GM19455 (cell line): ENCODE measurements around the gene POLR2A.
"Not testable (repeated sequence)": the region's sequence is repeated elsewhere in the genome, so short reads cannot be mapped to it uniquely, and the experiment has no call there.

Experiments used
- ATAC-seq: cut with Tn5 transposase; IDR thresholded peaks from one replicate; pipeline ENCODE4 v1.9.1; 2021; ENCODE audit not compliant: unreplicated experiment

Gene POLR2A

DNA sequence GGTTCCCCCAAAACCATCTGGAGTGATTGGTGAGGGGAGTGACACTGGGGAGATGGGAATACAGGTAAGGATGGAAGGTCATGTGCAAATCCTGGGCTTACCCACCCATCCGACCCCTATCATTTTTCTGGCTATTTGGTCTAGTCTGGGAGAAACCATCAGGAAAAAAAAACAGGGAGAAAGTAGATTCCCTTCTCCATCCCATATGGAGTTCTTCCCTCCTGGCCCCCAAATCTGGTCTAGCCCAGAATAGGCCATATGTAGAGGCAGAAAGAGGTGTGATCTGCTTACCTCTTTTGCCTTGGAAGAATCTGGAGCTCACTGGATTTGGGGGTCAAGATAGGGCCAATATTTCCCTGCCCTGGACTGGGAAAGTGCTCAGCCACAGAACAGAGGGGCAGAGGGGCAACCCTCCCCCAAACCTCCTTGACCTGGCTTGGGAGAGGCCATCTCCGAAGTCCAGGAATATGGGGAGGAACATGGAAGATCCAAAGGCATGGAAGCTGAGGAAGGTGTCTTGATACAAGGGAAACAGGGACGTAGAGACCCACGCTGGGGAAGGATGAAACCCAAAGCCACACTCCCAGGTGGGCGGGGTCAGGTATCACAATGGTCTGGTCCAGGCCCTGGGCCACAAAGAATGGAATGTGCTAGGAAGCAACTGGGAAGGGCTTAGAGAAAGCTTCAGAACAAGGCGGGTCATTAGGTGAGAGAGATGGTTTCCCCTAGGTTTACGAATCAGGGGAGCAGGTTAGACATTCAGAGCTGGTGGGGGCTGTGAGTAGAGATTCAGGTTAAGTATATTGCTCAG lies 23.1 kb upstream of the POLR2A start:
- ATAC-seq, result no peak

DNA sequence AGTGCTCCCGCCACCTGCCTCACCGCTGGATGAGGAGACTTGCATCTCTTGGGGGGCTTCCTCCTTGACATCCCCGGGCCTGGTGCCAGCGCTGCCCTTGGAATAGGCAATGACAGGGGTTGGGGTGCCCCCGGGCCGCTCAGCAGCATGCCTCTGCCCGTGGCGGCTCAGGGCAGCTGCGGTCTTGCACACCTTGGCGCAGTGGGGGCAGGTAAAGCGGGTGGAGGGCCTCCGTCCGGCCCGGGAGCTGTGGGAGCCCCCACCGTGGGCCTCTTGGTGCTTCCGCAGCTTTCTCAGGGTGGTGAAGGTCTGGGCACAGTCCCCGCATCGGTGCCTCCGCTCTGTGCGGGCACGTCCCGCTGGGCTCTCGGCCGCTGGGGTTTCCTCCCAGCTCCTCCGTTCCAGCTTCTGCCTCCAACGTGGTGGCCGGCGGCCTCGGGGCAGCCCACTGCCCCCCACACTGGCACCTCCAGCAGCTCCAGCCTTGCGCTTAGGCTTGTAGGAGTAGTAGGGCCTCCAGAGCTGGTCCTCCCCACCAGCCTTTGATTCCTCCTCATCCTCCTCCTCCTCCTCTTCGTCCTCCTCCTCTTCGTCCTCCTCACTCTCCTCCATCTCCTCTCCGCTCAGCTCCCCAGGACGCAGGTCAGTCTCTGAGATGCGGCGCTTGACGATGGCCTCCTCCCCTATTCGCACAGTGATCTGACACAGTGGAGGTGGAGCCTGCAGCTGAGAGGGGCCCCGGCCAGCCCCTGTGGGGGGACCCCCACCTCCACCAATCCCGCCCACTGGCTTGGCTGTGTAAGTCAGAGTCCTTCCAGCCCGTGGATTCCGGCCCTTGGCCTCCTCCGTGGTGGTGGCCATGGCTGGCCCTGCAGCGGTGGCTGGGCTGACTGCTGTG lies 21.4 kb upstream of the POLR2A start:
- no peak for ATAC-seq

DNA sequence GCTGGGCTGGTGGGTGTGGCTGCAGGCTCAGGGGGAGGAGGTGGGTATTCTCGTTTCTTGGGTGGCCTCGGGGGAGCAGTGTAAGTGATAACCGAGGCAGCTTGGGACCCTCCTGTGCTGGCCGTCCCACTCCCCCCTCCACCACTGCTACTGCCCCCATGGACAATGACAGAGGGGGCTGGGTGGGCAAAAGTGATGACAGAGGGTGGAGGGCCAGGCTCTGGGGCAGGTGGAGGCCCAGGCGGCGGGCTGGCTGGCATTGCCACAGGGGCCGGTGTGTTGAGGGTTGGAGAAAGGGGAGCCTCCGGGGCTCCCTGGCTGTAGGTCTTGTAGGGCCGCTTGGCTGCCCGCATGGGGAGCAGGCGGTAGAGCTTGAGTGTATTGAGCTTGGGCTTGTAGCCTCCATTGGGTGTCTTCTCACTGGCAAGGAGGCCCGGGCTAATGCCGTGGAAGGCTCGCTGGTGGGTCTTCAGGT lies 20.8 kb upstream of the POLR2A start:
- no peak for ATAC-seq

DNA sequence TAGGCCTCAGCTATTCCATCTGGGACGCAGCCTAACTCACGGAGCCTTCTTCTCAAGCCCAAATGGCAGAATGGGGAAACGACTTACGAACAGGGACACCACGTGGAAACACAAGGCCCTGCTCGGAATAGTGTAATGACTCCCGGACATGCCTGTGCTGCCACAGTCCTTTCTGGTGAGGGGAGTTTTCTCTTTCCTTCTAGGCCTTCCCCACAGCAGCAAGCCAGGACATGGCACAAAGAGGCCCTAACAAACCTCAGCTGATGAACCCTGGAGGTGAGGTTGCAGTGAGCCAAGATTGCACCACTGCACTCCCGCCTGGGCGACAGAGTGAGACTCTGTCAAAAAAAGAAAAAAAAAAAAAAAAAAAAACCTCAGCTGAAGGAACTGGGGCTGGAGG lies 20.1 kb upstream of the POLR2A start:
- no peak for ATAC-seq

DNA sequence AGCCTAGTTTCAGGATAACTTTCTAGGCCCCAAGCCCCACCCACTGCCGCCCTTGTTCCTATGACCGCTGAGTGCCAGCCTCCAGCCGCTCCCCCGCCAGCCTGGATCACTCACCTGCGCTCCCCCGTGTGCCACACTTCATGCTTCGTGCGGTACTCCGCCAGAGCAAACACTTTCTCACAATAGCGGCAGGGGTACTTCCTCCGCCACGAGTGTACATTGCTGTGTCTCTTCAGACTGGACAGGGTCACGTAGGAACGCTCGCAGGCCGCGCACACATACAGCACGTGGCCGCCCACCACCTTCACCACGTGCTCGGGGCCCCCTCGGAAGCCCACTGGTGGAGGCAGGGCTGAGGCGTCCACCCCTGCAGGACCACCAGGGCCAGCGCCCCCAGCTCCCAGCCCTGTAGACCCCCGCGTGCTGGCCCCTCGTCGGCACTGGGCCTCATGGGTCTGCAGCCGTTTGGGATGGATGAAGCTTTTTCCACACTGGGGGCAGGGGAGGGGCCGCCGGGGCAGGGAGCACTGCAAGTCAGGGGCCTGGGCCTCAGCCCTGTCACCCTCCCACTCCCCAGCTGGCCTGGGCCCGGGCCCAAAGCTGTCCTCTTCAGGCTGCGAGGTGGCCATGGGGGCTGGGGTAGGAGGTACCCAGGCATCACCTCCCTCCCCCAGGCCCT lies 18.4 kb upstream of the POLR2A start:
- no peak for ATAC-seq

DNA sequence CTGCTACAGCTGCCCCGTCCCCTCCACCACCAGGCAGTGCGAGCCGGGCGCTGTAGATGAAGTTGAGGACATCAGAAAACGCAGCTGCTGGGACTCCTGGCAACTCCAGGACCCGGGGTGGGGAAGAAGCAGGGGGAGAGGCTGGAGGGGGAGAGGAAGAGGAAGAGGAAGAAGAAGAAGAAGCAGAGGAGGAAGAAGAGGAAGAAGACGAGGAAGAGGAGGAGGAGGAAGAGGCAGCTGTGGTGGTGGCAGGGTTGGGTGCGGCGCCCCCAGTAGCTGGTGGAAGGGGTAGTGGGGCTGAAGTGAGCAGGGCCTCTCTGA lies 17.9 kb upstream of the POLR2A start:
- no peak for ATAC-seq

DNA sequence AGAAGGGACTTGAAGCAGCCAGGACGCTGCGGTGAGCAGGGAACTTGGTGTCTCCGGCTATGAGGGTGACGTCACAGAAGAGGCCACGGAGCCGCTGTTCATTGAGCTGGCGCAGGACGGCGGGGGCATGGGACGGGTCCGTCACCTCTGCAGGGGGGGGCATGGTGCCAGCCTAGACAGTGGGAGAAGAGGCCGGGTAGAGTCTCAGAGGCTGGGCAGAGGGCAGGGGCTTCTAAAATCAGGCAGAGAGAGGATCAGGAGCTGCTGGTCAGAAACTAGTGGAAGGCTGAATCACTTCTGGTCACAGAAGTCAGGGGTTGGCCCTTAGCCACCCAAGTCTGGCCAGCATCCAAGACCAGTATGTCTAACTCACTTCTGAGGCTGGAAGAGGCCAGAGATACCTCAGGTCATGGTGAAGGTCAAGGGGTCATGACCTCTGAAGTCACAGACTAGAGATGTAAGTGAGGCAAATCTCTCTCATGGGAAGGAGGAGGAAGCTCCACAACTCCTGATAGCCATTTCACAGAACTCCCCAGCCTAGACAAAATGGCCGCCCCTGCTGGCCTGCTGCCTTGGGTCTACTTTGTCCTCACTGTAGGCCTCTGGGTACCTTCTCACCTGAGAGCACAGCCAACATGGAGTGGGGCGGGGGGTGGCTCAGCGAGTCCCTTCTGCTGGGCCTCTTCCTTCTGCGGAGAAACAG lies 17.4 kb upstream of the POLR2A start:
- no peak for ATAC-seq

DNA sequence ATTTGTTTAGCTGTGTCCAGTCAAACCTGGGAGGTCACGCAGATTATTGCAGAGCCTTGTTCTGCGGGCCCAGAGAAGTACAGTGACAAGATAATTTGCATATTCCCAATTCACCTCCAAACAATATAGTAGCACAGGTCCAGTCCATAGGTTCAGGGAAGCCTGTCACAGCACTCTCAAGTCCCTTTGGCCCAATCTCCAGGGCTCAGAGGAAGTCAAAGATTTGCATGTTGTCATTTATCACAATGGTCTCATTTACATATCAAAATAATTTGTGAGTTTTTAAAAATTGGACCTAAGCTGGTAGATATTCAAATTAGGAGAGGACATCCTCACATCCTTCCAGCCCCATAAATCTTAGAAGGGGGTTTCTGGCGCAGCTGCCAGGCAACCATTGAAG lies 16.7 kb upstream of the POLR2A start:
- no peak for ATAC-seq

DNA sequence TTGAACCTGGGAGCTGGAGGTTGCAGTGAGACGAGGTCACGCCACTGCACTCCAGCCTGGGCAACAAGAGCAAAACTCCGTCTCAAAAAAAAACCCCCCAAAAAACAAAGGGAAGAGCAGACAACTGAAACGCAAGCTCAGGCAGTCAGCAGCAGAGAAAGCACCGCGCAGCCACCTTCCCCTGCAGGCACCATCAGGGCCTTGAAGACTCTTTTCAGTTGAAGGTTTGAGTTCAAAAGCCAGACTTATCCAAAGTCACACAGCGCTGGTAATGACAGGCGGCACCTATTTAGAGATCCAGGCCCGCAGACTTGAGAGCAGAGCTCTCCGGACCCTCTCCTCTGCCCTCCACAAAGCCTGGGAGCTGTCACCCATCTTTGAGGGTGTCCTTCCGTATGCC lies 15.9 kb upstream of the POLR2A start:
- ATAC-seq, result no peak

DNA sequence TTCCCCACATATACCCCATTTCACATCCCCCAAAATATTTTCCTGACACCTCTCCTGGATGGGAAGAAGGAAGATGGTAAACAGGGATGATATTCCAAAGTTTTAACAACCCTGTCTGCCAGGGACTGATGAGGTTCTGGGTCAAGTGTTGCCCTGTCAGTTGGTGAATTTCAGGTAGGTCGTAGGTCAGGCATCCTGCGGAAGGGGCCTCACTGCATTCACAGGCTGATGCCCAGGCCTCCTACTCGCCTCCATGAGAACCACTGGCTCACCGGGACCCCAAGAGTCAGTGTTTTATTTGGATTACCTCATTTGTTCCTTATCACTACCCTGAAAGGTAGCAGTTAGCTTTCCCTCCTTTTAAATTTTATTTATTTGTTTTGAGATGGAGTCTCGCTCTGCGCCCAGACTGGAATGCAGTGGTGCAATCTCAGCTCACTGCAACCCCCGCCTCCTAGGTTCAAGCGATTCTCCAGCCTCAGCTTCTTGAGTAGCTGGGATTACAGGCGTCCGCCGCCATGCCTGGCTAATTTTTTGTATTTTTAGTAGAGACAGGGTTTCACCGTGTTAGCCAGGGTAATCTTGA lies 15.3 kb upstream of the POLR2A start:
- no peak for ATAC-seq

DNA sequence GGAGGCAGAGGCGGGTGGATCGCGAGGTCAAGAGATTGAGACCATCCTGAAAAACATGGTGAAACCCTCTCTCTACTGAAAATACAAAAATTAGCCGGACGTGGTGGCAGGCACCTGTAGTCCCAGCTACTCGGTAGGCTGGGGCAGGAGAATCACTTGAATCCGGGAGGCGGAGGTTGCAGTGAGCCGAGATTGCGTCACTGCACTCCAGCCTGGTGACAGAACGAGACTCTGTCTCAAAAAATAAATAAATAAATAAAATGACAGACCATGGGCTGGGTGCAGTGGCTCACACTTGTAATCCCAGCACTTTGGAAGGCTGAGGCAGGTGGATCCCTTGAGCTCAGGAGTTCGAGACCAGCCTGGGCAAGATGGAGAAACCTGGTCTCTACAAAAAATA lies 14.3 kb upstream of the POLR2A start:
- not testable (repeated sequence) for ATAC-seq

DNA sequence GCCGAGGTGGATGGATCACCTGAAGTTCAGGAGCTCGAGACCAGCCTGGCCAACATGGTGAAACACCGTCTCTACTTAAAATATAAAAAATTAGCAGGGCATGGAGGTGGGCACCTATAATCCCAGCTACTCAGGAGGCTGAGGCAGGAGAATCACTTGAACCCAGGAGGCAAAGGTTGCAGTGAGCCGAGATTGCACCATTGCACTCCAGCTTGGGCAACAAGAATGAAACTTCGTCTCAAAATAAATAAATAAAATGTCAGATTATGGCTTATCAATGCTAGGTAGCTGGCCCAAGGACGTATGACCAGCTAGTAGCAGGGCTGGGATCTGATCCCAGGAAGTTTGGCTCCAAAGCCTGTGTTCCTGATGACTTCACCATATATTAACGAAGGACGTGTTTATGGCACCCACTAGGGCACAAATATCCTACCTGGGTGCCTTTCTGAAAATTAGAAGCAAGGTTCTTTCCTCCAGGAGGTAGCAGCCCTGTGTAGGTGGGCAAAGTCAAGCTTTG lies 13.7 kb upstream of the POLR2A start:
- ATAC-seq, result not testable (repeated sequence)

DNA sequence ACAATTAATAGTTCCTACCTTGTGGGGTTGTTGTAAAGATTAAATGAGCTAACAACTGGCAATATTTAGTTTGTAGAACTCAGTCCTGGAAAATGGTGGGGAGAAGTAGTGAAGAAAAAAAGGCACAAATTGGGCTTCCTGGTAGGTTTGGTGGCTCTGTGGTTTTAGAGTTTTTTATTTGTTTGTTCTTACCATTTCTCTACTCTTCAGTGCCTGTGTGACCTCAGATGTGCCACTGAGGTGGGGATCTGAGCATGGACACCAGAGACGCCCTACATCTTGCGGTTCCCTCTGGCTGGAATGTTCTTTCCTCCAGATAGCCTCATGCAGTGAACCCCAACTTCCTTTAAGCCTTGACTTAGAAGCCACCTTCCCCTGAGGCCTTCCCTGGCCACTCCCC lies 12.4 kb upstream of the POLR2A start:
- no peak for ATAC-seq

DNA sequence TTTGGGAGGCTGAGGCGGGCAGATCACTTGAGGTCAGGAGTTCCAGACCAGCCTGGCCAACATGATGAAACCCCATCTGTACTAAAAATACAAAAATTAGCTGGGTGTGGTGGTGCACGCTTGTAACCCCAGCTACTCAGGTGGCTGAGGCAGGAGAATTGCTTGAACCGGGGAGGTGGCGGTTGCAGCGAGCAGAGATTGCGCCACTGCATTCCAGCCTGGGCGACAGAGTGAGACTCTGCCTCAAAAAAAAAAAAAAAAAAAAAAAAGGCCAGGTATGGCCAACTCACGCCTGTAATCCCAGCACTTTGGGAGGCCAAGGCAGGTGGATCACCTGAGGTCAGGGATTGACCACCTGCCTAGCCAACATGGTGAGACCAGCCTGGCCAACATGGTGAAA lies 9.4 kb upstream of the POLR2A start:
- ATAC-seq, result not testable (repeated sequence)

DNA sequence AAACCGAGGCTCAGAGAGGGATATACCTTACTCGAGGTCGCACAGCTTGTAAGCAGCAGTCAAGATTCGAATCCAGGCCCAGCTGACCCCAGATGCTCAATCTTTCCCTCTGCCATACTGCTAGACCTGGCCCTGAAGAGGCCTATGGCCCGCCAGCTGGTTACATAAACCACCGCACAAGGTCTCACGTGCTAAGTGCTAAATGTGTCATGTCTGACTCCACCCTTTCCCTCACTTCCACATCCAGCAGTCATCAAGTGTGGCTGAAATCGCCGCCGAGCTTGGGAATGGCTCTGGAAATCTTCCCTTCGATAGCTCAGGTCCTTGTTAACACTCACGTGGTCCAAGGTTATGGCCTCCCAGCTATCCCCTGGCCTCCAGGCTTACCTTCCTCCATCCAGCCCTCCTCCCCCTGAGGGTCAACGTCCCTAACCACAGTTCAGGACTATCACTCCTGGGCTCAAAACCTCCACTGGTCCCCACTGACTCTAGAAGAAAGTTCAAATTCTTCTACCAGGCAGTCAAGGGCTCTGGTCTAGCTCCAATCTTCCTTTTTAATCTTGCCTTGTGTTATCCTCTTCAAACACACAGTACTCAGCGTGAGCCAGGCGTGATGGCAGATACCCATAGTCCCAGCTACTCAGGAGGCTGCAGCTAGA lies 8.3 kb upstream of the POLR2A start:
- no peak for ATAC-seq

DNA sequence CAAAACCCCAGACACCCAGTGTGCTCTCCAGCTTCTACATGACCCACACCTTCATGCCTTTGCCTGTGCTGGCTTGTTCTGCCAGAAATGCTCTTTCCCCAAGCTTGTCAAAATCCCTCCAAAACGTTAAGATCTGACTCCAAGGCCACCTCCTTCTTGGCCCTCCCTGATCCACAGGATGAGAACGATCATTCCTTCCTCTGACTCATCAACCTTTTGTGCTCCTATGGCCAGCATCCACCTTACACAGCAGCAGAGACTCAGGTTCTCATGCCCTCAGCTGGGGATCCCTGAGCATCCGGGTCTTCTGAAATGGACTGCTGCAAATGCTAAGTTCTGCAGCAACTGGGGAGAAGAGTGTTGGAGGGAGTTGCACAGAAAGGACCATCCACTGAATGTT lies 7.7 kb upstream of the POLR2A start:
- no peak for ATAC-seq

DNA sequence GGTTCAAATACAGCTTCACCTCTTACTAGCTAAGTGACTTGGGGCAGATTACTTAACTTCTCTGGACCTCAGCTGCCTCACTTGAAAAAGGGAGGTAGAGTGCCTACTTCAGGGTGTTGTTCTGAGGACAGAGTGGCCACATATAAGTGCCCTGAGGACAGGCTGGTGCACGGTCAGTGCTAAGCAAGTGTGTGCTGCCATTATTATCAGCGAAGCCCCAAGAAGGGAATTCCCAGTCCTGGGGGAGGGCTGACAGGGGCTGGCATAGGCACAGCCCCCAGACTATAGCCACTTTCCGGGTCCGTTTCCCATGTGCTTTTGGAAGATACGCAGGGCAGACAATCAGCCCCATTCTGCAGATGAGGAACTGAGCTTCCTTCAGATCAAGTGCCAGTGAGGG lies 7.2 kb upstream of the POLR2A start:
- no peak for ATAC-seq

DNA sequence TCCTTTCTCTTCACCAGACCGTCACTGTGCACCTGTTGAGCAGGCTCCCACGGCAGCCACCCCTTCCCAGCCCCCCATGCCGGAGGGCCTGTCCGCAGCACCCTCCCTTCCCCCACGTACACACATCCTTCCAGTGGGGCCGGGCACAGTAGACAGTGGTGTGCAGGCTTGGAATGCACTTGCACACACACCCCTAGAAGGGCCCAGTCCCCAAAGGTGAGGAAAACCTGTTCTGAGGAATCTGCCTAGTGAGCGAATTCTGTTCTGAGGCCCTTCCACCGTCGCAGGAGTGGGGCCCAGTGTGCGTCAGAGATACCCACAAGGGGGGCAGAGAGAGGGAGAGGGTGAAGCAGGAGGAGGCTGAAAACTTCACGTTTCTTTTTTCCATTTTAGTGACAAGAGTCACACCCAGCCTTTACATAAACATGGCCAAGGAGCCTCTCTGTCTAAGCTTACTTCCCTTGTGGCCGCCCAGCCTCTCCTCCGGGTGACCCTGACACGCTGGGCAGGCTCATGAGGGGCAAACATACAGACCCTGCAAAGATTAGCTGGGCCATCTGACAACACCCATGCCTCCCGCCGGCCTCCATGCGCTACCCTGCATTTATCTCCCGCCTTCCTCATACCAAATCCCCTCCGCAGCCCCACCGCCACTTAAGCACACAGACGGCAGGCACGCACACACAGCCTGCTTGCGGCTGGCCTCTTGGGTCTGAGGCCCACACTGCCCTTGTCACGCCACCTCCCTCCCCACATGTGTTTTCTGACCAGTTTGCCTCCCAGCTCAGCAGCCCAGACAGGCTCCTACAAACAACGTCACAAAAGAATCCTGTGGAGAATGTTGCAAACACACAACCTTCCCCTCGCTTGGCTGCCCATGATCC lies 6.5 kb upstream of the POLR2A start:
- ATAC-seq, result no peak
